H4 (cell line): ENCODE results near the gene XPC. TPM values are rescaled to one million over a fixed set of nuclear protein-coding genes. Genes with fewer than 3 reads are reported as not detected.
"Not testable (repeated sequence)": the region's sequence is repeated elsewhere in the genome, so short reads cannot be mapped to it uniquely, and the experiment has no call there.

Experiments
- DNase-seq: peaks from one replicate; pipeline ENCODE4 v3.0.0-alpha.2; 2015; ENCODE audit warnings: low spot score
- total RNA-seq: library from RNA; depleted of rRNA; stranded (reverse); fragments of >200 nt; shearing (Covaris generic); gene quantifications from 2 replicates; pipeline ENCODE4 v1.2.3, GENCODE V29; 2014; rRNA removed

Gene XPC
- total RNA-seq, 1 experiment from 2014 or later = 17.1 TPM

DNA sequence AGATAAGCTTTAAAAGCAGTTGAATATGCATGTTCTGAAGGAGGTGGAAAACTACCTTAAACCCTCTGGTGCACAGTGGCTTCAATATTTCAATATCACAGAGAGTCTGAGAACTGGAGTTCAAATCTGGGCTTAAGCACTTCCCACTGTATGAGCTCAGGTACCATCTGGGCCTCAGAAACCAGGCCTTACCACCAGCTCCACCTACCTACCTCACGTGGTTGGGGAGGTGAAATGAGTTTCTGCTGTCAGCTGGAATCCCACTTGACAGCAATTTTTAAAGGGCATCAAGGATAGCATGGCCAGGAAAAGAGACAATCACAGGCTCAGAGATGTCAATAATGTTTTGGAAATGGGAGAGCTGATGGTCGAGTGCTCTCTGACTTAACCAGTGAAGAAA, 58.8 kb downstream of the XPC start:
- DNase-seq = no peak

DNA sequence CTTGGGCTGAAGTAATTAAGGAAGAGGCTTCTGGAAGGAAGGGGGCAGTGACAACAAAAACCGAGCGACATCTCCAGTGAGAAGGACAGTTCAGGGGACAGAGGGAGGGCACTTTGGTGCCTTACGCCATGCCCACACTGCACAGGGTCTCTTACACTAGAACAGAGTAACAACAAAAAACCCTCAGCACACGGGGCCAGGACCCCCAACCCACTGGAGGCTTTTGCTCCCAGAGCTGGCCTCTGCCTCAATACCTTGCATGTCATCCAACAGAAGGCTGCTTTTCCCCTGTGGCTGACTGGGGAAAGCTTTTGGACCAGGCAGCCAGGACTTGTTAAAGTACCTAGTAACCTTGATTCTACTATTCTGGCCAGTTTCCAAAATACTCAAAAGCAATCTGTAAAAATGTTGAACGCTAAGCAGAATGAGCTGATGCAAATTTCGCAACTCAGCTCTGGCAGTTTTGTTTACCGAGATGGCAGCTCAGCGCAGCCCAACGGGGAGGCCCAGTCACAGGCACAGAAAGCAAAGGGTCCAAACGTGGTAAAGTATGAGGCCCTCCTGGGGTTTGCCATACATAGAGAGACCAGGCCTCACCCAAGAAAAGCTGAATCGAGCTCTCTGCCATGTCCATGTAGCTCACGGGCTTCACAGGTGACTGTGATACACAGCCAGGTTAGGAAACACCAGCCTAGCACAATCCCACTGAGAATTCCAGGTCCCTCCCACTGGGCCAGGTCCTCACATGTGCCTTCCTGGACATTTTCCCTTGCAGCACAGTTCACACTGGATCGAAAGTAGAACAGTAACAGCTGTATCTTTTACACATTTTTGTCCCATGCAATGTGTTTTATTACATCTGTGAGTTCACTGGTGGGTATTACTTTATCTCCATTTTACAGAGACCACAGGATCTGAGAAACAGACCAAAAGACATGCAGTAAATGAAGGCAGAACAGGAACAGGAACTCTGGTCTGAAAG, 59.7 kb downstream of the XPC start:
- peak; percentile 48 for DNase-seq

DNA sequence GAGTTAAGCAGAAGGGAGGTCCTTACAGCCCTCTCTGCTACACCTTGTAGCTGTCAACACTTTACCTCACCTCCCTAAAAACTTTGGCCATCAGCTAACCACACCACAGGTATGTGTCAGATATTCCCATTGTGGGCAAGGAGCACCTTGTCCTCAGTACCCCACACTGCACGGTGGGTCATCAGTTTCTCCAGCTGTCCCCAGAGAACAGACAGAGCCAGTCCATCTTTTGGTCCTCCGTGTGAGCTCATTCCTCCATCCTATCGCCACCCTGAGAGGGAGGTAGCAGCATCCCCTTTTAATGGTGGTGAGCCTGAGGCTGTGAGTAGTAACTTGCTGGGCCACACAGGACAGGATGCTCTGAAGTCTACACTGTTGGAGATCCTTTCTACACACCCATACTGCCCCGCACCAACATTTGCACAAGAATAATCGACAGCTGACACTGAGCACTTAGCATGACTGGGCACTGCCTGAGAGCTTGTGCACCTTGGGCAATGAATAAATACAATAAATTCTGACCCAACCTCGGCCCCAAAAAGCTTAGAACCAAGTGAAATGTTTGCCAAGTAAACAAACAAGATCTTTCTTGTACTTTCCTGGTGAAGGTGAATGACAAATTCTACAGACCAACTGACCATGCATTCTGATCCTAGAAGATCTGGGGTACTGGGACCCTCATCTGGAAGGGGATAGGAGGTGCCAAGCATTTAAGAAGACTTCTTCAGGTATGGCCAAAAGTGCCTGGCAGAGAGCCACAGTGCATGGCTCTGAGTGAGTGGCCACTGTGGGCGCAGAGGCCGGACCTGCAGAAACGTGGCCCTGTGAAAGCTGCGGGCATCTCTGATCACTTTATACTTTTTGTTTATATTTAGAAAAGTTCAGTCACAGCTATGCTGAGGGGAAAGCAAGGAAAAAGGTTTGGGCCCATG, 60.7 kb downstream of the XPC start:
- DNase-seq = no peak

DNA sequence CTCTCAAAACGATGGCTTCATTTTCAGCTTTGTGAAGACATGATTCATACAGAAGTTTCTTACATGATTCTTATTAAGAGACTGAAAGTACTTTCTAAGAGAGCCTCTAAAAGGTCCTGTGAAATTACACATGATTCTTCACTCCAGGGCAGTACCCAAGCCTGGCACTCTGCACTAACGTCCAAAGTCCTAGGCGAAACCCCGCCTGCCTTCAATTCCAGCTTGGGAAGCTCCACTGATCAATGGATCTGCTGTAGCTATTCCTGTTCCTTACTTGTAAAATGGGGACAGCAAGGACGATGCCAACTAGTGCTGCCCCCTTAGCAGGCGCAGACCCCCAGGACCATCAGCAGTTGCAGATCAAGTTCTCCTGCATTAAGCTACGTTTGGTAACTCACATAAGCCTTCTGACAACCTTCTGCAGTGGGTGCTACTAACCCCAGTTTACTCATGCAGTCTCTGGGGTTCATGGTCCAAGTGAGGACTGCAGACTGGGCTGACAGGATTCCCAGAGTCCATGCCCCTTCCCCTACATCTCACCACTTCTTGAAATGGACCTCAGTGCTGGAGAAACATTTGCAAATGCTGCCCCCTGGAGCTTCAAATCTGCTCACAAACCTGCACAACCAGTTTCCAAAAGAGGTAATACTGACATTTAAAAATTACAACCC, 64.3 kb downstream of the XPC start:
- no peak for DNase-seq

DNA sequence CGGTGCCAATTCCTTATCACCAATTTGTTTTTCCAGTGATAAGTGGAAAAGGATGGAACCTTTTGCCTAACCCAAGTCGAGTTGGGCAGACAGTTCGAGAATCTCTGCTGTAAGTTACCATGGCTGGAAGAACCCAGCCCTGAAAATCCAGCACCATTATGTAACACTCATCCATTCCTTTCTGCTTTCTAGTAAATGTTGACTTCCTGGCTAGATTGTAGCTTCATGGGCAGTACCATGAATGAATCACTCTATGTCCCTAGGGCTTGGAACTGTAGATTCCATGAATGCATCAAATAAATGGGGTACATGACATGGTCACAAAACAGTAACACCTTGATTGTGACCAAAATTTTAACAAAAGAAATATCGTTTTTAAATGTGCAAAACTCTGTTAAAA, 67.7 kb downstream of the XPC start:
- no peak for DNase-seq

DNA sequence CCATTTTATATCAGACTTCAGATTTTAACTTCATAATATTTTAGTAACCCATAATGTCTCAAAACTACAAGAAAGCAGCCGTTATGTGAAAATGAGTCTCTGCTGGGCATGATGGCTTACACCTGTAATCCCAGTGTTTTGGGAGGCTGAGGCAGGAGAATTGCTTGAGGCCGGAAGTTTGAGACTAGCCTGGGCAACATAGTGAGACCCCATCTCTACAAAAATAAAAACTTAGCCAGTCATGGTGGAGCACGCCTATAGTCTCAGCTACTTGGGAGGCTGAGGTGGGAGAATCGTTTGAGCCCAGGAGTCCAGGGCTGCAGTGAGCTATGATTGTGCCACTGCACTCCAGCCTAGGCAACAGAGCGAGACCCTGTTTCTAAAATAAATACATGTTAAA, 68.6 kb downstream of the XPC start:
- not testable (repeated sequence) for DNase-seq

DNA sequence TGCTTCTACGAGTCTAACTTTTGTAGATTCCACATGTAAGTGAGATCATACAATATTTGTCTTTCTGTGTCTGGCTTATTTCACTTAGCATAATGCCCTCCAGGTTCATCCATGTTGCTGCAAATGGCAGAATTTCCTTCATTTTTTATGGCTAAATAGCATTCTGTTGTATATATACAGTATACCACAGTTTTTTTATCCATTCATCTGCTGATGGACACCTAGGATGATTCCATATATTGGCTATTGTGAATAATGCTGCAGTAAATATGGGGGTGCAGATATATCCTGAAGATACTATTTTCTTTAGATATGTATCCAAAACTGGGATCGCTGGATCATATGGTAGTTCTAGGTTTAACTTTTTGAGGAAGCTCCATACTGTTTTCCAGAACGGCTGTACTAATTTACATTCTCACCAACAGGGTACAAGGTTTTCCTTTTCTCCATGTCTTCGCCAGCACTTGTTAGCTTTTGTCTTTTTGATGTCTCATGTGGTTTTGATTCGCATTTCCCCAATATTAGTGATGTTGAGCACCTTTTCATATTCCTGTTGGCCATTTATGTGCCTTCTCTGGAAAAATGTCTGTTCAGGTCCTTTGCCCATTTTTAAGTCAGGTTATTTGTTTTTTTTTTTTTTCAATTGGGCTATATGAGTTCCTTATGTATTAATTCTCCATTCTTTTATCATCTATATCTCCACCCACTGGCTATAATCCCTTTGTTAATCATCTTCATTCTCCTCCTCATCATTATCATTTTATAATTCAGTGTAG, 80.6 kb downstream of the XPC start:
- DNase-seq = no peak

DNA sequence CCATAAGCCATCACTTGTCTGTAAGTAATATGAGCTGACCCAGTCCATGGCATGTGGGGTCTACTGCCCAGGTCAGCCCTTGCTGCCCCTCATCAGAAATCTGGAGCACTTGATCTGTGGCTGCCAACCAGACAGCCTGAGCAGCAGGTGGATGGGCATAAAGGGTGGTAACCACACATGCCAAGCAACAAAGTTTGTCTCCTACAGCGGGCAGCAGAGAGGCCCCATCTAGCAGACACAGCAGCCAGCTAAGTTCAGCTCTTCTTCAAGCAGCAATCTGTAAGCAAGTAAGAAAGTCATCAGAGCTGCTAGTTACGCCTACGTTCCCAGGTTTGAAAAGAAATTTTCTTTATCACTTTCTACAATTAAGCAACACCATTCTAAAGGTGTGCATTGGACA, 81.7 kb downstream of the XPC start:
- DNase-seq = no peak

Other genes with a start within 250 kb of the XPC start
- gene CHCHD4, start 53.7 kb downstream of the XPC start, total RNA-seq = 32.7 and 36.3 TPM in 2 replicates
- gene TMEM43, start 53.5 kb downstream of the XPC start, total RNA-seq = 75.6 and 79.7 TPM in 2 replicates
- gene LSM3, start 216 bp upstream of the XPC start, total RNA-seq = 39.2 and 42.7 TPM in 2 replicates
- gene SLC6A6, start 224.0 kb upstream of the XPC start, total RNA-seq = 24.4 and 29.8 TPM in 2 replicates